Pancreas (tissue), 10 donors: ENCODE results near the gene GH1. TPM values are rescaled to one million over a fixed set of nuclear protein-coding genes. Genes with fewer than 3 reads are reported as not detected.
"Not testable (repeated sequence)": the region's sequence is repeated elsewhere in the genome, so short reads cannot be mapped to it uniquely, and the experiment has no call there.

Source experiments
- ATAC-seq, 4 donors: fragments of 200-7000 bp; cut with Tn5 transposase; one replicate each; pipeline versions ENCODE4 v1.8.0 to v1.9.1; 2020; ENCODE audit warnings: mild to moderate bottlenecking in 4 of 4, moderate library complexity in 4 of 4
- DNase-seq, 6 donors: peaks; one replicate each; pipeline ENCODE4 v3.0.0-alpha.2; 2020
- FAIRE-seq: peaks from 2 replicates; lab custom pipeline; 2012; peaks lifted over from hg19 to GRCh38; lab: Jason Lieb, UNC
- H3K27ac ChIP-seq, 4 donors: fragments of 200-600 bp; sonication (generic); 1 replicate in 3 of 4; 2 replicates in 1 of 4; pipeline versions ENCODE4 v1.5.0 to v1.8.0; 2020
- H3K27me3 ChIP-seq, 4 donors: fragments of 200-600 bp; one replicate each; pipeline ENCODE4 v1.8.0; 2021
- H3K36me3 ChIP-seq, 3 donors: fragments of 200-600 bp; sonication (generic) in 1 of 3; one replicate each; pipeline versions ENCODE4 v1.5.0 to v1.8.0; 2020 to 2021
- H3K4me1 ChIP-seq, 3 donors: fragments of 200-600 bp; one replicate each; pipeline ENCODE4 v1.8.0; 2021
- H3K4me3 ChIP-seq, 4 donors: fragments of 200-600 bp; sonication (generic) in 2 of 4; one replicate each; pipeline versions ENCODE4 v1.5.0 to v1.8.0; 2020 to 2021
- H3K9me3 ChIP-seq, 4 donors: fragments of 200-600 bp; one replicate each; pipeline ENCODE4 v1.8.0; 2021
- WGBS, 2 donors: extraction: QIAGEN DNeasy Blood & Tissue Kit; methylation state at CpG; one replicate each; pipeline ENCODE4 v1.1.7; 2013; 5-methylcytosine and 5-hydroxymethylcytosine counted together
- intact Hi-C, 3 donors: fragments of 100-400 bp; cut with DNase I; formaldehyde crosslinking; loops; one replicate each; pipeline versions ENCODE4 v1.11.1 to v1.14.2; 2022
- polyA plus RNA-seq, 2 donors: library from polyadenylated mRNA; stranded (reverse); fragments of 200-250 nt; gene quantifications; one replicate each; pipeline ENCODE4 v1.2.3, GENCODE V29; 2013
- total RNA-seq, 6 donors: library from RNA; stranded (reverse); fragmentation: NEBNext Ultra II Directional in 4 of 6; extraction: Animal tissue kit (Norgen Biotek cat#: 25700) in 4 of 6; gene quantifications; one replicate each; pipeline versions ENCODE4 v1.2.1 to v1.2.4, GENCODE V29; 2021 to 2023
- donor health status: healthy with polysubstance abuse.
- donor health status: DM: no; HTN: no; CAD: no; lungs with moderate emphysema.
- donor health status: DM: no; HTN: no; CAD: no.
- donor health status: control.
- donor health status: control.
- donor health status: Bipolar disorder and iron deficiency.
- donor health status: DM: yes; HTN: yes; CAD: no.
- donor health status: DM: no; HTN: no; CAD: no.
- donor health status: DM: no; HTN: no; CAD: no.
- donor health status: DM: yes; HTN: yes; CAD: no.

GH1 gene
- total and polyA plus RNA-seq, 8 donors = not detected

- H3K27me3 ChIP-seq, FAIRE-seq, H3K9me3 ChIP-seq, ATAC-seq, H3K36me3 ChIP-seq, H3K27ac ChIP-seq, intact Hi-C loops, DNase-seq, H3K4me3 ChIP-seq, H3K4me1 ChIP-seq: not testable (repeated sequence)
- WGBS, 2 donors = 75% methylated on average over 6 to 7 of the region's 8 CpGs
Observed at GRCh38 chr17:63874061-63874626, 44.5 kb downstream of the GH1 start.

DNA sequence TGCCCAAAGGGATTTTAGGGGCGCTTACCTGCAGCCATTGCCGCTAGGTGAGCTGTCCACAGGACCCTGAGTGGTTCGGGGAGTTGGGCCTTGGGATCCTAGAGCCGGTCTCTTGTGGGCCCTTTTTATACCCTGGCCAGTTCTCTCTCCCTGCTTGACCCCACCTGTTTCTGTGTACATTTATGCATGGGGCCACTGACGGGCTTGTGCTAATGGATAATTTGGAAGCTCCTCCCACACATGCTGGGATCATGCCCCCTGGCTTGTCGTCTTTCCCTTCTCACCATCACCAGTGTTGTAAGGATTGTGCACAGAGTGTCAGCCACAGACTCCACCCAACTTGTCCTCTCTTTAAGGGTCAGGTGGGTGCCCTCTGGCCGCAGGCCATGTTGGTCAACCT lies 45.1 kb downstream of the GH1 start, which contains the start of gene CSH2:
Gene CSH2 (minus strand): TSS at position 101 of the 400 bp plus-strand sequence. CDS start 63 bp downstream, at position 38.
- H3K4me1 ChIP-seq, intact Hi-C loops, ATAC-seq, FAIRE-seq, H3K27me3 ChIP-seq, H3K9me3 ChIP-seq, H3K4me3 ChIP-seq, H3K36me3 ChIP-seq, DNase-seq, H3K27ac ChIP-seq: not testable (repeated sequence)
- 67 to 80% methylated on average over 5 to 7 of the region's 7 CpGs for whole genome bisulfite sequencing, 2 donors

GRCh38 chr17:63871646-63872365 lies 46.8 kb downstream of the GH1 start:
- H3K36me3 ChIP-seq, DNase-seq, H3K9me3 ChIP-seq, H3K4me3 ChIP-seq, H3K27ac ChIP-seq, ATAC-seq, H3K4me1 ChIP-seq, H3K27me3 ChIP-seq, intact Hi-C loops, FAIRE-seq: not testable (repeated sequence)
- WGBS, 2 donors = 88 to 92% methylated on average over 10 to 15 of the region's 15 CpGs

DNA sequence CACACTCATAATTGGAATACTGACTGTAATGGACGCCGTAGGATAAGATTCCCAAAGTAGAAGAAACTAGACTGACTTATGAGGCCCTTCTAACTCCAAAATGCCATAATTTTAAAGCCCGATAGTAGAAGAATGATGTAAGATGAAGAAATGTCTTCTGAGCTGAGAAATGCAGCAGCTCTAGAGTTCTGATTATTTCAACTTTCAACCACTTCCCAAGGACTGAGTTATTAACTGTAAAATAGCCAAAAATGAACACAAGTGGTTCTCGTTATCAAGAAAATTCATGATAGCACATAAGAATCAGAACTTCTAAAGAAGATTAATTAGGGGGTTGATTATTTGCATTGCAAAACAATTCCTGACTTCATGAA lies 48.4 kb downstream of the GH1 start:
- H3K36me3 ChIP-seq, intact Hi-C loops, H3K27ac ChIP-seq, ATAC-seq, H3K9me3 ChIP-seq, FAIRE-seq, H3K27me3 ChIP-seq, H3K4me1 ChIP-seq, DNase-seq, H3K4me3 ChIP-seq: not testable (repeated sequence)
- 79 to 85% methylated on average over 4 of the region's 4 CpGs for WGBS, 2 donors

GRCh38 chr17:63869491-63870291 lies 48.9 kb downstream of the GH1 start:
- H3K27ac ChIP-seq, FAIRE-seq, H3K27me3 ChIP-seq, H3K4me1 ChIP-seq, H3K36me3 ChIP-seq, DNase-seq, H3K9me3 ChIP-seq, intact Hi-C loops, H3K4me3 ChIP-seq: not testable (repeated sequence)
- 41 to 46% methylated on average over 9 of the region's 9 CpGs for WGBS, 2 donors
- peak in 1 of 4 donors; percentile 64 for ATAC-seq

Other genes with a start within 250 kb of the GH1 start
- gene LIMD2, start 218.7 kb downstream of the GH1 start, total RNA-seq = 10 to 100 TPM in 1 of 6 donors, 1 to 10 TPM in 5; 1.4 to 15.9 (median 4.7) TPM
- gene LIMD2, start 218.7 kb downstream of the GH1 start, polyA plus RNA-seq = 10 to 100 TPM; 10.9 to 16.6 TPM
- gene STRADA, start 177.0 kb downstream of the GH1 start, total RNA-seq = 10 to 100 TPM in 5 of 6 donors, 1 to 10 TPM in 1; 8.3 to 15.4 (median 12.1) TPM
- 10 to 100 TPM; 18.3 to 26.7 TPM for gene STRADA, start 177.0 kb downstream of the GH1 start, polyA plus RNA-seq
- gene CCDC47, start 145.2 kb downstream of the GH1 start, total RNA-seq = 10 to 100 TPM; 33.2 to 60.3 (median 51.5) TPM
- 10 to 100 TPM; 10.8 to 31.4 TPM for gene CCDC47, start 145.2 kb downstream of the GH1 start, polyA plus RNA-seq
- gene DDX42, start 144.7 kb downstream of the GH1 start, total RNA-seq = 10 to 100 TPM; 52.6 to 90.4 (median 68.1) TPM
- 10 to 100 TPM; 81.5 to 84.0 TPM for gene DDX42, start 144.7 kb downstream of the GH1 start, polyA plus RNA-seq
- 10 to 100 TPM; 36.5 to 61.1 (median 53.0) TPM for gene PSMC5, start 91.4 kb downstream of the GH1 start, total RNA-seq
- gene PSMC5, start 91.4 kb downstream of the GH1 start, polyA plus RNA-seq = 100 to 1,000 TPM; 109 to 154 TPM
- gene FTSJ3, start 91.2 kb downstream of the GH1 start, total RNA-seq = 10 to 100 TPM in 5 of 6 donors, 1 to 10 TPM in 1; 8.6 to 23.0 (median 12.8) TPM
- gene FTSJ3, start 91.2 kb downstream of the GH1 start, polyA plus RNA-seq = 10 to 100 TPM; 20.4 to 24.0 TPM
- gene SMARCD2, start 76.2 kb downstream of the GH1 start, total RNA-seq = 10 to 100 TPM; 37.6 to 57.3 (median 47.2) TPM
- gene SMARCD2, start 76.2 kb downstream of the GH1 start, polyA plus RNA-seq = 10 to 100 TPM; 38.8 to 51.2 TPM
- gene CSH2, start 45.2 kb downstream of the GH1 start, total RNA-seq = not detected
- gene CSH2, start 45.2 kb downstream of the GH1 start, polyA plus RNA-seq = not detected
- not detected for gene GH2, start 36.9 kb downstream of the GH1 start, total RNA-seq
- not detected for gene GH2, start 36.9 kb downstream of the GH1 start, polyA plus RNA-seq
- gene CSH1, start 22.3 kb downstream of the GH1 start, total RNA-seq = not detected
- not detected for gene CSH1, start 22.3 kb downstream of the GH1 start, polyA plus RNA-seq
- not detected for gene CSHL1, start 7.6 kb downstream of the GH1 start, total RNA-seq
- gene CSHL1, start 7.6 kb downstream of the GH1 start, polyA plus RNA-seq = not detected
- 1 to 10 TPM in 1 of 6 donors, under 1 TPM in 5; 0.20 to 1.2 (median 0.61) TPM for gene CD79B, start 13.5 kb upstream of the GH1 start, total RNA-seq
- gene CD79B, start 13.5 kb upstream of the GH1 start, polyA plus RNA-seq = 1 to 10 TPM; 1.1 to 1.2 TPM
- under 1 TPM; 0.04 to 0.41 (median 0.23) TPM for gene SCN4A, start 54.1 kb upstream of the GH1 start, total RNA-seq
- gene SCN4A, start 54.1 kb upstream of the GH1 start, polyA plus RNA-seq = 1 to 10 TPM in 1 of 2 donors, under 1 TPM in 1; 0.23 to 1.7 TPM
- gene PRR29, start 79.5 kb upstream of the GH1 start, total RNA-seq = under 1 TPM in 4 of 6 donors, not detected in 2; 0.14 to 0.22 (median 0.20) TPM
- gene PRR29, start 79.5 kb upstream of the GH1 start, polyA plus RNA-seq = under 1 TPM; 0.35 to 0.46 TPM
- 10 to 100 TPM in 1 of 6 donors, 1 to 10 TPM in 5; 4.9 to 12.5 (median 6.6) TPM for gene ICAM2, start 101.8 kb upstream of the GH1 start, total RNA-seq
- gene ICAM2, start 101.8 kb upstream of the GH1 start, polyA plus RNA-seq = 10 to 100 TPM; 14.8 to 19.1 TPM
- 100 to 1,000 TPM in 1 of 6 donors, 10 to 100 TPM in 5; 37.0 to 151 (median 42.9) TPM for gene ERN1, start 211.3 kb upstream of the GH1 start, total RNA-seq
- gene ERN1, start 211.3 kb upstream of the GH1 start, polyA plus RNA-seq = 10 to 100 TPM; 10.4 to 19.8 TPM